ENCODE measurements around the gene MACROD2. TPM values are rescaled to one million over a fixed set of nuclear protein-coding genes. Genes with fewer than 3 reads are reported as not detected.

The MACROD2 gene
- total and polyA plus RNA-seq, 2 experiments from 2014 or later, result 2.8 to 4.3 TPM

GRCh38 chr20:14966203-14966602 is 970.9 kb downstream of the MACROD2 start:
- H3K4me2 ChIP-seq, result no peak overlapping the region
- TF ChIP-seq ZNF462 (CRISPR knock-in tag; IDR thresholded peaks at IDR 0.05), result no peak
- TF ChIP-seq EZH2phosphoT487 (IDR thresholded peaks at IDR 0.05; ENCODE audit: unreplicated experiment), result no peak
- no peak for TF ChIP-seq CTCF (conservative IDR thresholded peaks at IDR 0.05; ENCODE audit: low read depth in 2 of 2)
- TF ChIP-seq ETS1 (IDR thresholded peaks at IDR 0.05), result no peak
- TF ChIP-seq CREB1 (CRISPR knock-in tag; IDR thresholded peaks at IDR 0.05; ENCODE audit: low read depth), result no peak
- no peak for TF ChIP-seq POLR2AphosphoS5 (IDR thresholded peaks at IDR 0.05; ENCODE audit: low read depth)
- no peak for TF ChIP-seq NANOG (IDR thresholded peaks at IDR 0.05; ENCODE audit: borderline replicate concordance)
- TF ChIP-seq ZNF114 (CRISPR knock-in tag; IDR thresholded peaks at IDR 0.05), result no peak
- no peak for TF ChIP-seq ZNF331 (CRISPR knock-in tag; IDR thresholded peaks at IDR 0.05; ENCODE audit: low read depth)
- no peak for TF ChIP-seq STAT1 (IDR thresholded peaks at IDR 0.05; ENCODE audit: unreplicated experiment)
- no peak for TF ChIP-seq EZH2 (IDR thresholded peaks at IDR 0.05; ENCODE audit: low read depth, unreplicated experiment)
- TF ChIP-seq REST (IDR thresholded peaks at IDR 0.05; ENCODE audit: unreplicated experiment), result no peak
- no peak for TF ChIP-seq JUNB (IDR thresholded peaks at IDR 0.05; ENCODE audit: unreplicated experiment)
- H3K27me3 Mint-ChIP-seq (ENCODE audit: insufficient read depth, low read depth, poor library complexity), result peaks cover 3% of the 10 kb centered on the region
- peaks cover 8% of the 10 kb centered on the region; the same call in 2 of the 3 replicates for H3K4me1 Mint-ChIP-seq
- no peak for DNase-seq (ENCODE audit: low spot score)
- no peak overlapping the region for H3K4me3 ChIP-seq
- no peak for ATAC-seq
- H3K4me3 Mint-ChIP-seq, result no peak overlapping the region
- no peaks in the 10 kb centered on the region; the same call in 2 of the 3 replicates for H3K9me3 Mint-ChIP-seq
- no peaks in the 10 kb centered on the region for H3K79me2 ChIP-seq (replicated peaks; ENCODE audit: insufficient read depth)
- no peaks in the 10 kb centered on the region for H4K20me1 ChIP-seq (replicated peaks; ENCODE audit: insufficient read depth)
- no peaks in the 10 kb centered on the region for H3F3A ChIP-seq (replicated peaks; ENCODE audit: low read depth)
- H3K4me1 ChIP-seq (ENCODE audit: insufficient read depth), result 0 out of 2 replicates have a peak, but pooled peaks cover 8% of the 10 kb centered on the region
- H3K27ac Mint-ChIP-seq, result no peak overlapping the region
- no peak overlapping the region for H2AFZ ChIP-seq
- no peaks in the 10 kb centered on the region for H3K36me3 Mint-ChIP-seq (ENCODE audit: low read depth)
- no peak overlapping the region for H3K27ac ChIP-seq (ENCODE audit: low read depth)
- 0 out of 2 replicates have a peak, but pooled peaks cover 3% of the 10 kb centered on the region for H3K9me2 ChIP-seq (ENCODE audit: insufficient read depth)
- no peaks in the 10 kb centered on the region for H3K36me3 ChIP-seq (ENCODE audit: insufficient read depth)
- no peaks in the 10 kb centered on the region for H3K27me3 ChIP-seq (ENCODE audit: insufficient read depth)

All from GM23338 (cell line).